Mesendoderm (in vitro differentiated cells): ENCODE measurements around the gene EPHB6.

ENCODE experiments used
- DNase-seq: peaks from one replicate; pipeline ENCODE4 v3.0.0; 2013
- H2AK5ac ChIP-seq: 2 replicates; pipeline ENCODE4 v1.6.1; 2013; ENCODE audit warnings: low read length, inconsistent platforms
- H2BK120ac ChIP-seq: 2 replicates; pipeline ENCODE4 v1.6.1; 2013; ENCODE audit warnings: low read depth, mild to moderate bottlenecking, low read length, moderate library complexity, mixed read lengths
- H2BK15ac ChIP-seq: replicated peaks from 2 replicates; pipeline ENCODE4 v1.6.1; 2013; ENCODE audit warnings: low read depth, mild to moderate bottlenecking, moderate library complexity
- H2BK5ac ChIP-seq: 2 replicates; pipeline ENCODE4 v1.6.1; 2013; ENCODE audit warnings: low read length, inconsistent platforms
- H3K18ac ChIP-seq: 2 replicates; pipeline ENCODE4 v1.6.1; 2013; ENCODE audit warnings: mild to moderate bottlenecking, low read length, mixed read lengths
- H3K23ac ChIP-seq: one replicate; pipeline ENCODE4 v1.6.1; 2013; ENCODE audit warnings: low read length
- H3K27ac ChIP-seq: 2 replicates; pipeline ENCODE4 v1.5.1; 2013; ENCODE audit warnings: low read depth, mild to moderate bottlenecking, inconsistent platforms, low read length, moderate library complexity
- H3K27me3 ChIP-seq: 2 replicates; pipeline ENCODE4 v1.6.1; 2013; ENCODE audit warnings: low read length, control low read depth, mild to moderate bottlenecking, inconsistent platforms; ENCODE audit not compliant: insufficient read depth, poor library complexity
- H3K36me3 ChIP-seq: 2 replicates; pipeline ENCODE4 v1.6.1; 2013; ENCODE audit warnings: low read length, inconsistent platforms; ENCODE audit not compliant: control insufficient read depth, insufficient read depth
- H3K4ac ChIP-seq: one replicate; pipeline ENCODE4 v1.6.1; 2013; ENCODE audit warnings: low read depth, mild to moderate bottlenecking, low read length, moderate library complexity
- H3K4me1 ChIP-seq: 2 replicates; pipeline ENCODE4 v1.6.1; 2013; ENCODE audit warnings: low read depth, low read length, inconsistent platforms; ENCODE audit not compliant: control insufficient read depth
- H3K4me2 ChIP-seq: 2 replicates; pipeline ENCODE4 v1.6.1; 2013; ENCODE audit warnings: low read length
- H3K4me3 ChIP-seq: 2 replicates; pipeline ENCODE4 v1.5.1; 2013; ENCODE audit warnings: mild to moderate bottlenecking, low read length
- H3K56ac ChIP-seq: one replicate; pipeline ENCODE4 v1.6.1; 2013; ENCODE audit warnings: low read length
- H3K79me1 ChIP-seq: 2 replicates; pipeline ENCODE4 v1.6.1; 2013; ENCODE audit warnings: low read length, inconsistent platforms
- H3K79me2 ChIP-seq: 2 replicates; pipeline ENCODE4 v1.6.1; 2013; ENCODE audit warnings: mild to moderate bottlenecking, low read length; ENCODE audit not compliant: control insufficient read depth, insufficient read depth
- H3K9ac ChIP-seq: 2 replicates; pipeline ENCODE4 v1.6.1; 2013; ENCODE audit warnings: low read length, inconsistent platforms
- H4K5ac ChIP-seq: one replicate; pipeline ENCODE4 v1.6.1; 2013; ENCODE audit warnings: low read length
- H4K8ac ChIP-seq: one replicate; pipeline ENCODE4 v1.6.1; 2013; ENCODE audit warnings: low read depth, mild to moderate bottlenecking, control low read depth, low read length, moderate library complexity
- WGBS: extraction: QIAGEN DNeasy Blood & Tissue Kit; methylation state at CpG from one replicate; pipeline ENCODE4 v1.1.7; 2013; ENCODE audit warnings: low lambda C conversion rate, missing lambda C conversion rate; ENCODE audit not compliant: insufficient coverage; ENCODE audit errors: extremely low coverage; 5-methylcytosine and 5-hydroxymethylcytosine counted together

Gene EPHB6

GRCh38 chr7:142908921-142909890 lies 54.3 kb downstream of the EPHB6 start:
- Histone ChIP-seq H3K56ac (no peak overlapping the region), H3K4ac (no peak overlapping the region), H3K27ac (no peak overlapping the region), H4K8ac (no peak overlapping the region), H3K9ac (no peak overlapping the region), H4K5ac (no peak overlapping the region), H2AK5ac (no peak overlapping the region), H3K23ac (no peak overlapping the region), H3K36me3 (no peaks in the 10 kb centered on the region), H3K79me2 (no peaks in the 10 kb centered on the region), H2BK15ac (no peak overlapping the region), H3K79me1 (no peaks in the 10 kb centered on the region), H3K18ac (no peak overlapping the region), H2BK5ac (no peak overlapping the region), H3K4me3 (no peak overlapping the region), H3K4me2 (no peak overlapping the region), H3K4me1 (no peaks in the 10 kb centered on the region), H2BK120ac (no peak overlapping the region), H3K27me3 (no peaks in the 10 kb centered on the region)
- WGBS = no CpG with 5 or more reads among the region's 21 CpGs
- peak; percentile 62 for DNase-seq

- H3K56ac ChIP-seq = no peak overlapping the region
- H2BK15ac ChIP-seq = no peak overlapping the region
- no peaks in the 10 kb centered on the region for H3K27me3 ChIP-seq
- H3K18ac ChIP-seq = no peak overlapping the region
- H4K8ac ChIP-seq = no peak overlapping the region
- DNase-seq = no peak
- H2BK5ac ChIP-seq = no peak overlapping the region
- H3K4ac ChIP-seq = no peak overlapping the region
- H3K79me1 ChIP-seq = no peaks in the 10 kb centered on the region
- no peaks in the 10 kb centered on the region for H3K36me3 ChIP-seq
- H3K27ac ChIP-seq = no peak overlapping the region
- H3K9ac ChIP-seq = no peak overlapping the region
- H3K4me1 ChIP-seq = no peaks in the 10 kb centered on the region
- H3K23ac ChIP-seq = no peak overlapping the region
- H2AK5ac ChIP-seq = no peak overlapping the region
- H3K79me2 ChIP-seq = no peaks in the 10 kb centered on the region
- no peak overlapping the region for H3K4me2 ChIP-seq
- no peak overlapping the region for H4K5ac ChIP-seq
- H3K4me3 ChIP-seq = no peak overlapping the region
- no peak overlapping the region for H2BK120ac ChIP-seq
- no CpG with 5 or more reads among the region's 2 CpGs for WGBS
Observed at GRCh38 chr7:142910031-142910433, 55.2 kb downstream of the EPHB6 start.

- Histone ChIP-seq H3K36me3 (no peaks in the 10 kb centered on the region), H2BK120ac (no peak overlapping the region), H3K9ac (no peak overlapping the region), H3K56ac (no peak overlapping the region), H3K18ac (no peak overlapping the region), H2BK15ac (no peak overlapping the region), H3K4me3 (no peak overlapping the region), H3K23ac (no peak overlapping the region), H4K5ac (no peak overlapping the region), H3K4me1 (no peaks in the 10 kb centered on the region), H3K4me2 (no peak overlapping the region), H4K8ac (no peak overlapping the region), H3K27me3 (no peaks in the 10 kb centered on the region), H3K79me2 (no peaks in the 10 kb centered on the region), H3K27ac (no peak overlapping the region), H2AK5ac (no peak overlapping the region), H2BK5ac (no peak overlapping the region), H3K79me1 (no peaks in the 10 kb centered on the region), H3K4ac (no peak overlapping the region)
- DNase-seq = no peak
- WGBS = no CpG with 5 or more reads among the region's 2 CpGs
Observed at GRCh38 chr7:142910481-142910880, 55.6 kb downstream of the EPHB6 start.

GRCh38 chr7:142913051-142913450 lies 58.2 kb downstream of the EPHB6 start:
- no peak overlapping the region for H2BK15ac ChIP-seq
- DNase-seq = no peak
- H3K4me3 ChIP-seq = no peak overlapping the region
- no peak overlapping the region for H2BK5ac ChIP-seq
- H3K23ac ChIP-seq = no peak overlapping the region
- H3K79me1 ChIP-seq = no peaks in the 10 kb centered on the region
- no peak overlapping the region for H4K5ac ChIP-seq
- no peaks in the 10 kb centered on the region for H3K4me1 ChIP-seq
- H3K9ac ChIP-seq = no peak overlapping the region
- no peak overlapping the region for H3K27ac ChIP-seq
- no peak overlapping the region for H3K56ac ChIP-seq
- no peak overlapping the region for H3K18ac ChIP-seq
- no CpG with 5 or more reads among the region's 3 CpGs for WGBS
- no peak overlapping the region for H3K4ac ChIP-seq
- no peaks in the 10 kb centered on the region for H3K27me3 ChIP-seq
- no peaks in the 10 kb centered on the region for H3K36me3 ChIP-seq
- no peak overlapping the region for H4K8ac ChIP-seq
- H2AK5ac ChIP-seq = no peak overlapping the region
- H2BK120ac ChIP-seq = no peak overlapping the region
- no peak overlapping the region for H3K4me2 ChIP-seq
- no peaks in the 10 kb centered on the region for H3K79me2 ChIP-seq

- no peak overlapping the region for H3K4me3 ChIP-seq
- H3K9ac ChIP-seq = no peak overlapping the region
- H4K5ac ChIP-seq = no peak overlapping the region
- H3K4ac ChIP-seq = no peak overlapping the region
- H3K23ac ChIP-seq = no peak overlapping the region
- no peak overlapping the region for H3K4me2 ChIP-seq
- H3K27me3 ChIP-seq = no peaks in the 10 kb centered on the region
- no peaks in the 10 kb centered on the region for H3K36me3 ChIP-seq
- no peaks in the 10 kb centered on the region for H3K4me1 ChIP-seq
- DNase-seq = no peak
- no peak overlapping the region for H2AK5ac ChIP-seq
- no peak overlapping the region for H2BK5ac ChIP-seq
- no CpG with 5 or more reads among the region's 2 CpGs for WGBS
- H4K8ac ChIP-seq = no peak overlapping the region
- H3K27ac ChIP-seq = no peak overlapping the region
- no peak overlapping the region for H3K56ac ChIP-seq
- no peak overlapping the region for H2BK120ac ChIP-seq
- H2BK15ac ChIP-seq = no peak overlapping the region
- no peak overlapping the region for H3K18ac ChIP-seq
- no peaks in the 10 kb centered on the region for H3K79me2 ChIP-seq
- no peaks in the 10 kb centered on the region for H3K79me1 ChIP-seq
Observed at GRCh38 chr7:142913566-142913965, 58.7 kb downstream of the EPHB6 start.
